ENCODE data around the gene HOXB7.

The HOXB7 gene

DNA sequence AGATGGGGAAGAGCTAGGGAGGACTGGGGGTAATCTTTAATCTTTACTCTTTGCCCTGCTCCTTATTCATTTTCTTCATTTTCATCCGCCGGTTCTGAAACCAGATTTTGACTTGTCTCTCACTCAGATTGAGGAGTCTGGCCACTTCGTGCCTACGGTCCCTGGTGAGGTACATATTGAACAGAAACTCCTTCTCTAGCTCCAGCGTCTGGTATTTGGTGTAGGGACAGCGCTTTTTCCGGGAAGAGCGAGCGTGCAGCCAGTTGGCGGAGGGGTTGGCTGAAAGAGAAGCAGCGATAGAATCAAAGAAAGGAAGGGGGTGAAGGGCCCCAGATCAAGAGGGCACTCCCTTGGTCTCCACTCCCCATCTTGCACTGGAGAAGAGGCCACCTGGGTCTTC lies 12.0 kb upstream of the HOXB7 start:
- DNase-seq = no peak

DNA sequence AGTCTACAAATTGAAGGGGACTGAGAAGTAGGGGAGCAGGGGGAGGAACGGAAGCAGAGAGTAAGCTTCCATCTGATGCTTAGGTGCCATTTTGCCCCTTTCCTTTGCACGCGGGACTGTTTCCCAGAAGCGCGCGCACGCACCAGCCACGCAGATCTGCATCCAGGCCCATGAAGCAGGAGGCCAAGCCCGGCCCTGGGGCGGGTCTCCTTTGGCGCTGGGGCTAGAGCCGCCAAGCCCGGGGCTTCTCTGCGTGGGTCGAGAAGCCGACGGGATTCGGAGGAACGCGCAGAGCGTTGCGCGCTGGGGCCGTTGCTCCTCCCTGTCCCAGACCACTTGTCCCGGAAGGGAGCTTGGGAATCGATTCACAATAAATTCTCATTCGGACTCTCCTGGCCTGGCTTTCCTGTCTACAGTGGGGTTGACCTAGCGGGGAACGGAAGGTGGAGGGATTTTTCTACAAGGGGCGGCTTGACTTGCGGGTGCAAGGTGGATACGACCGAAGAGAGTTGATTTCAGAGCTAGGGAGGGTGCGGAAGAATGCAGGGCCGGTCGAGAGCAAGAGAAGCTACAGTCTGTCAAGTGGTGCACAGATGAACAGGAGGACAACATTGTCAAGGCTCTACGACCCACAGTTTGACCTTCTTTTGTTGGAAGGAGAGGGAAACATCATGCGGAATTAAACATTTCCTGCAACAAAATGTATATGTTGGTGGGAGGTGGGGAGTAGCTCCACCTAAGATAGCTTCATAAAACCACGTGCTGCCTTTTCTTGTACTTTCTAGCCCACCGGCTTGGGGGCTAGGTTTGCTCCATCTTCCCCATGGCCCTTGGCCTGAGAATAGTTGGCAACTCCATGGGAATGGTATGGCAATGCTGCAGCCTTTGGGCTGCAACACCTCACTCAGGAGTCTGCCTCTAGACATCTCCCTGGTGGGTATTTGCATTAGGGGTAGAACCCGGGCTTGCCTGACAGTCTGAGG lies 10.9 kb upstream of the HOXB7 start:
- DNase-seq = no peak

DNA sequence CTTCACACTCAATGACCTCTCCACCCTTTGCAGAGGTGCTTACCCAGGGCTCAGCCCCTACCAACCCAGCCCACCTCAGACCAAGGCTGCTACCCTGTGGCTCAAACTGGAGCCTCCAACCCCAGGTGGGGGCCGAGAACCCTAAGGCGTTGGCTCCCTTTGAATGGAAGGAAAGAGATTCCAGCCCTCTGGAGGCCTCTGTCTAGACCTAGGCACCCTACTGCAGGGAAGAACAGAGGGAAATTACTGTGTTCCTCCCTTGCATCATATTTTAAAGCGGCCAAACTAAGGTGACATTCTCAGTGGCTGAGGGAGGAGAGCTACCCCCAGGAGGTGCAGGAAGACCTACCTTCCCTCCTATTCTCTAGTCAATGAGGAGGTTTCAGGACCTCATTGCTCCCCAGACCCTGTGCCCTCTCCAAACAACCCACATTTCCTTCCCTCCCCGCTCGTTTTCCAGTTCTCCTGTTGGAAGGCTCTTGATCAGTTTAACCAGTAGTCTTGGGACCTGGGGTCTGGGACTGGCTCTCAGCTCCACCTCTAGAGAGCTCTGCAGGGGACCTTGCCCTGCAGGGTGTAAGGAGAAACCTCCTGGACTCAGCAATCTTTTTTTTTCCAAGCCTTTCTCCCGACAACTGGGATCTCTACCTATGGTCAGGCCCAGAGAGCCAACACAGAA lies 9.8 kb upstream of the HOXB7 start:
- DNase-seq = no peak

DNA sequence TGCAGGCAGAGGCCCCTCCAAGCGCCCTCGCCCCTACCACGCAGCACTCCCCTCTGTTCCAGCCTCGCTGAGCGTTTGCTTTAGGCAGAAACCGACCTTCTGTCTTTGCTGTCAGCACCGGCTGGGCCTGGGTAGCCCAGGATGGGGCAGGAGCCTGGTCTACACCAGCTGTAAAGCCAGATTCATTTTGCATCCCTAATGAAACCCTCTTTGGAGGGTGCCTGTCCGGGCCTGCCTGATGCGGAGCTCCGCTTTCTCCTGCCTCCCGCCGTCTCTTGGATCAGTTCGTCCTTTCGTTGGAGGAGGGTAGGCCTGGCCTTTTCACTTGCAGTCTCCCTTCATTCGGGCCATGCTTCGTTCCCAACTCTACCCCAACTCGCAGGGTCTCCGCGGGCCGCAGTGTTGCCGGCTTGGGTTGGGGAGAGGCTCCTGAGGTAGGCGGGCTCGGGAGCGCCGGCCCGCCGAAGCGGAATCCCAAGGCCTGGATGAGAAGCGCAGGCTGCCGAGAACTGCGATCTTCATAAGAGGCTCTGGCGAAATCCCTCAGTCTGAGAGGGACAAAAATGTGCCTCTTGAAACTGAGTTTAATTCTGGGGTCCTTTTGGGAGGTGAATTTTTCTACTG lies 9.1 kb upstream of the HOXB7 start:
- no peak for DNase-seq

DNA sequence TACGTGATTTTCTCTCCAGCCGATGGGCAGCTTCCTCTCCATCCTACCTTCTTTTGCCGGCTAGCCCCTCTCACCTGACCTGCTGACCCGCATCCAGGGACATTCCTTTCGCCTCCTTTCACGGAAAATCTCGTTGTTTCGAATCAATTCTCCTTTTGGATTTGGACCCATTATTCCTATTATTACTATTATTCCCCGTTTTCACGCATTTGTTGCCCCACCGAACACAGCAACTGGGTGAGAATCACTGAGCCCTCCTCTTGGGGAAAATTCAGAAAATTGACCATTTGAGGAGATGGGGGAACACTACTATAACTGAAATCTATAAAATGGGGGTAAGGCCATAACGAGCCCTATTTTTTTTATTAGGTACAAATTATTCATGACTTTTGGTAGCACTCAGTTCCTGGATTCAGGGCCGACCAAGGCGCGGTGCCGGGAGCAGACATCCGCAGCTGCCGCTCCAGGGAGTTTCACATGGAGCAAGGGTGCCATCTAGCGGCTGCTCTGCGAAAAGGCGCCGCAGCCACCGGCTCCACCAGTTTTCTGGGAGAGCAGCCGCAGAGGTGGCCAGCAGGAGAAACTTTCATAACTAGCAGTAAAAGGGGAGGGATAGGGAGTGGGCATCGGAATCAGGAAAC lies 7.6 kb upstream of the HOXB7 start:
- DNase-seq = peak; percentile 70

DNA sequence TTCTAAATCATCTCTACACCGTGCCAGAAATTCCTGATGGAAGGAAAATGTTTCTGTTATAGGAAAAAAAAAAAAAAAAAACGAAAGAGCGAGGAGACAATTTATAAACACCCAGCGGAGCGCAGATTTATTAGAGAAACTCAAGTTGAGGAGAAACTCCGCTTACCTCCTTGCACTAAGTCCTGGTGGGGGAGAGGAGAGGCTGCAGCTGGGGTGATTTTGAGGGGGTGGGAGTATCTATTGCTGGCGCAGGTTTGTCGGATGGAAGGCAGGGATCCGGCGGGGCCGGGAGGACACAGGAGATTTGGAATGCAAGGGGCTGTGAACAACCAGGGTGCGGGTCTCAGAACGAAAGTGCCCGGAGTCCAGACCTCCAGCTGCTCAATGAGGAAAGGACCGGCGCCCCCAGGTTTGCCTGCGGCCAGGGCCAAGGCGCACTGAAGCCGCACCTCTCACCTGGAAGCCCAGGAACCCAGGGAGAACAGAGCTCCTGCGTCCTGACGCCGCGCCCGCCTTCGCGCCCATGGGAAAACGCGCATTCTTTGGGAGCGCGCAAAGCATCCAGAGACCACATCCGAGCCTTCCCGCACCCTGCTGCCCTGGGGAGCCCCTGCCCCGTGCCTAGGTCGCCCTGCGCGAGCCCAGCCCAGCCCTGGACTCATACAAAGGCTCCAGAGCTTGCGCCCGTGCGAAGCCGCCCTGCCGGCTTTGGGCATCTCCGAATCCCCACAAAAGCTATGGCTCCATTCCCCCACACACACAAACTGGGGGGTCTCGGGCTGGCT lies 6.8 kb upstream of the HOXB7 start:
- DNase-seq = no peak

DNA sequence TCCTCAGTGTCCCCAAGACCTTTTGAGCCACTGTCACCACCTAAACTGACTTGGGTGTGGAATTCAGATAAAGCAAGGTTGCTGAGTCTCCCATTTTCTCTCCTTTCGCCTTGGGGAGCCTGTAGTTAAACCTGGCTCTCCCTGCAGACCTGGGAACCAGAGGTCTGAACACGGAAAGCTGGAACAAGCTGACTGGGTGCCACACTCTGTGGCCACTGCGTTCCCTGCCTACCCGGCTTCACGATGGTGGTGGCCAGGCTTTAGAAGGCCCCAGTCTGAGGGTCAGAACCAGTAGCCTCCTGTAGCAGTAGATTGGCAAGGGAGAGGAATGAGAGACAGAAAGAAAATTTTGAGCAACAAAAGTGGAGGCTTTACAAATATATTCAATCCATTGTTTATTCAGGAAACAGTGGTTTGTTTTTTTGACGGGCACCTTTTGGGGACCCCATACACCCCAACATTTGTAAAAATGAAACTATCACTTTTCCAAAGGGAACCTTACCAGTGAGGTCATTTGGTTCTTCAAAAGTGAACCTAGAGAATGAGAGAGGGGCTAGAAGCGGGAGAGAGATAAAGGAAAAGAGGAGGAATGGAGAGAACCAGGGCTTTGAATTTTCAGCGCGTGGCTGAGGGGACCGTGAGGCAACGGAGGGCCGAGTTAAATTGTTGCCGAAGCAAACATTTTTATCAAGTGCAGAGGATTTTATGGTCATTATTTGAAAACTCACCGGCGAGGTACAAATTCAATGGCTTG lies 6.1 kb upstream of the HOXB7 start:
- no peak for DNase-seq

DNA sequence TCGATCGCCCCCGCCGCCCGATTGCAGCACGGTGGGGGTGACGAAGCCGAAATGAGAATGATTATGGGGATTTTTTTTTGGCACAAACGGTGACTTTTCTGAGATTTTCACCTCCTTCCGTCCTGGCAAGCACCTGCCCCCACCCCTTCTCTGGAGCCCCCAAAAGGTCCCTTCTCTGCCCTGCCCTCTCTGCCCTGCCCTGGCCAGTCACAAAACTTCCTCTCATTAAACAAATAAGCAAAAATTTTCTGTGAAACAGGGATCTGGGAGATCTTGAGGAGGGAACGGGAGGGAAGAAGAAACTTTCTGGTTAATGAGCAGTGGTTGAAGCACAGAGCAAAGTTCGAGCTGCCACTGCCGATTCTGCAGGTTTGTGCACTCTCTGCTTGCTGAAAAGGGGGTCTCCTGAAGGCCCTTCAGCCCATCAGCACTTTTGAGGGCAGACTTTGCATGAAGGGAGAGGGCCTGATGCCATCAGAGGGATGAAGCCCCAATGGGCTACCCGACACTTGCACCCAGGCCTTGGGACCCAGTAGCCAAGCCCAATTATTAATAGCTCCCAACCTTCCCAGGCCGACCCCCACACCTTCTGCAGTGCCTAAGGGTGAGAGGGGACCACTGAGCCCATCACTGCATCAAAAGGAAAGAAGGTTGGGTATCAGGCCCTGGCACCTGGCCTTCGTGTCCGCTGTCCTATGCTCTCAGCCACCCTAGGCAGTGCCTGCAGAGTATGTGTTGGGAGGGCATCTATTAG lies 5.3 kb upstream of the HOXB7 start:
- no peak for DNase-seq

DNA sequence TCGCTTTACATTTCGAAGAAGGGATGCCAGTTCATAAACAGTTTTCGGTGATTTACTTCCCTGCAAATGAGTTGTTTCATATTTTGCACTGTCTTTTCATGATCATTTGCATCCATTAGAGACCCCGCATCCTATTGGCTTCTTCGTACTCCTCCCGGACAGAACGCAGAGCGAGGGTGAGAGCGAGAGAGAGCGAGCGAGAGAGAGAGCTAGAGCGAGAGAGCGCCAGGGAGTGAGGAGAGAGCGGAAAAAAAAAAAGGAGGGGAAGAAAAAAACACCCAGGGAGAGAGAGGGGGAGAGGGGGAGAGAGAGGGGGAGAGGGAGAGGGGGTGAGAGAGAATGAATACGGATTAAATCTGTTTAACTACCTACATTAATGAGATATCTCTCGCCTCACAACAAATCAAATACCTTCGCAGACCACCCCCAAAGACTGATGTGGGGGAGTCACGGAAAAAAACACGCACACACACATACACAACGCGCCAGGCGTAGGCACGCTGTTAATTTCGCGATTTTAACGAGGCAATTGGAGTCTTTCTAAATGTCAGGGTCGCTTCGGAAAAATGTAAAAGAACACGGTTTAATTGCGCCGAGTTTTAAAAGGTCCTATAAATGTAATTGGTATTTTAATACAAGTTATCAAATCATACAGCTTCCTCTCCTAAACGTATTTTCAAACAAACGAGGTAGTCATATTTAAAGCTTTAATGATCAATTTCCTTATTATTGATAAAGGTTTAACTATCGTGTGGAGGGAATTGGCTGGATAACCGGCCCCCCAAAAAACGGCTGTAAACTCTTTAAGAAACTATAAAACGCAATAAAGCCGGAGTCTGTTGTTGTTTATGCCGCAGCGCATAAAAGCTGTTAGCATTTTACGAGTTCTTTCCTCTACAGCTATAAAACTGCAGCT lies 4.5 kb upstream of the HOXB7 start, which contains the start of gene HOXB8:
Gene HOXB8 (minus strand): TSS at position 246 of the 916 bp plus-strand sequence. CDS start 588 bp downstream, outside the sequence.
- no peak for DNase-seq

DNA sequence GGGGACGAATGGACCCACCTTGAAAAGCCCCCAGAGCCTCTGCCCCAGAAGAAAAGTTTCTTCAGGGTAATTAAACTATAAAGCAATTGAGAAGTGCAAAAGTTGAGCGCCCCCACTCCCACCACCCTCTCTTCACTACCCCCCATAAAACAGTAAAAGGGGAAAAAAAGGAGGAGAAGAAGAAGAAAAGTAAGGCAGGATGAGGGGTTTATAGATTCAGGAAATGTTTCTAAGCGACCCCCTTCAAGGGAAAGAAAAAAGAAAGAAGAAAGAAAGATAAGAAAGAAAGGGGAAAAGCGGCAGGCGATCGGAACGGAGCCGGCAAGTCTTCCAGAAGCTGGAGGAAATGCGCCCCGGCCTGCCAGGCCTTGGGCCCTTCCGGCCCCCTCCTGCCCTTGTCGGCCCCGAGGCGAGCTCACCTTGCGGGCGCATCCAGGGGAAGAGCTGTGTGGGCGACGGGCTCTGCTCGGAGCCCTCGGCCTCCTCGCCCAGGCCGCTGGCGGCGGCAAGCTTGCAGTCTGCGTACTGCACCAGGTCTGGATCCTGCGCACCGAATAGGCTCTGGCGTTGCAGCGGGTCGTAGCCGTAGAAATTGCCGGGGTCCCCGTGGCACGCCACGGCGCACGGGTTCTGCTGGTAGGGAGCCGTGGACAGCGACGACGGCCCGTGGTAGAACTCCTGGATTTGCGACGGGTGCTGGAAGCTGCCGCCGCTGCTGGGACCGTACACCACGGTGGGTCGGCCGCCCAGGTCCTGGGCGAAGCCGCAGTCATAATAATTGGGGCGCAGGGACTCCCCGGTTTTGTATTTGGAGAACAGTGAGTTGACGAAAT lies 3.3 kb upstream of the HOXB7 start:
- DNase-seq = no peak

DNA sequence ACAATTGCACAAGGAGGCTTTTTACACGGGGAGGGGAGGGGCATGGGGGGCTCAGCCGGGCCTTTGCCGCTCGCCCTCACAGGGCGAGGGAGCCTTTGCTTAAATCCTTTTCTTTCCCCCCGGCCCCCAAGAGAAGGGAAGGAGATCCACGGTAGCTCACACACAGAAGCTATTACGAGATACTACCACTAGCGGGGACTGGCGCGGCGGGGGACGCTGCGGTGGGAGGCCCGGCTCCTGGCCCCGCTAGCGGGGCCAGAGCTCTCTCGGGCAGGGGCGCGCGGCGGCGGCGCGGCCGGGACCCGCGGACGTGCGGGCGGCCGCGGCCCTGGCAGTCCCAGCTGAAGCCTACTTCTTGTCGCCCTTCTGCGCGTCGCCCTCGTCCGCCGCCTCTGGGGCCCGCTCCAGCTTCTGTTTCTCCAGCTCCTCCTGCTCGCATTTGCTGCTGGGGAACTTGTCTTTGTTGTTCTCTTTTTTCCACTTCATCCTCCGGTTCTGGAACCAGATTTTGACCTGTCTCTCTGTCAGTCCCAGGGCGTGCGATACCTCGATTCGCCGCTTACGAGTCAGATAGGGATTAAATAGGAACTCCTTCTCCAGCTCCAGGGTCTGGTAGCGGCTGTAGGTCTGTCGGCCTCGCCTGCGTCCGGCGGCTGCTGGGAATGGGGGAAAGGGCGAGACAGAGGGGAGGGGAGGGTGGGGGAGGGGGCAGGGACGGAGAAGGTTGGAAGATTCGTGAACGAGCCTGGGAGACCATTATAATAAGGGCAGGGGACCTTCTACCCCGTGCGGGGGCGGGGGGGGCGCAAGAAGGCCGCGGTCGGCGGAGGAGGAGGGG lies 2.3 kb upstream of the HOXB7 start:
- DNase-seq = peak; percentile 28

DNA sequence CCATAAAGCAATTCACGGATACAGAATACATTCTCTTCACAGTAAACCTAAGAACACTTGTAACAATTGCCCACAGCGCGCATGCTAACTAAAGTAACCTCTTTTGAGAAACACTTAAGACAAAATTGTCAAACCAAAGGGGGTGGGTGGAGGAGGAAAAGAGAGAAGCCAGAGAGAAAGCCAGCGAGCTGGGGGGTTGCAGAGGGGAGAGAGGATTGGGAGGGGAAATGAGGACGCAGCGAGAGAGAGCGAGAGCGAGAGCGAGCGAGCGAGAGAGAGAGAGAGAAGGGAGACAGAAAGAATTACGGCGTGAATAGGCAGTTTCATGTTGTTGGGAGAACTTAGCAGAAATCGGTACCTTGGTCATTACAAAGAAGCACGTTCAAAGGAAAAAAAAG lies 1.6 kb upstream of the HOXB7 start:
- DNase-seq = no peak

DNA sequence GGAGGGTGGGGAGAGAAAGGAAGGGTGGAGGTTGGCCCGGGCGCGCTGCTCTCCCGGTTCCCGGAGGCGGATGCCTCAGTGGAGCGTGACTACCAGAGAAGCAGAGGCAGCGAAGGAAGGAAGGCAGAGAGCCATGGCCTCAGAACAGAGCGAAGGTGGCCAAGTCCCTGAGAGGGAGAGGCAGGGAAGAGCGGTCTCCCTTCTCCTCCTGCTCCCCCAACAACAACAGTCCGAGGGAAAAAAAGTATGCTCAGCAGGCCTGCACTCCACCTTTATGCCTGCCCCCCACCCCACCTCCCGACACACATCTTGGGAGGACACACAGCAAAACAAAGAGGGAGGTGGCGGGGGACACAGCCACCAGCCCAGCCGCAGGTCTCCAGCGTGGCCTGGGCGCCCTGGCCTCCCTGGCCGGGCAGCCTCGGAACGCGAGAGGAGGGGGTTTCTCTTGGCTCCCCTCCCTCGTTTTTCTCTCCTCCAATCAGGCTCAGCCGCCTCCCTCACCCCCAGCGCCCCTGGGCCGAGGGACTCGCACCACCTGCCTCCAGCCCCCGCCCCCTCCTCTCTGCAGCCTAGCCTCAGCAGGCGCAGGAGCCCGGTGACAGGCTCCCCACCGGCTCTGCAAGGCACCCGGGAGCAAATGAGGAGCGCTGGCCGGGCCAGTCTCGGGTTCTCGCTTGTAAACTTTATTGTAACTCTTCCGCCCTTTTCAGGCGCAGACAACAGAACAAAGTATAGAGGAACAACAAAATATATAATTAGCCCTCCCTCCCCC lies 1.1 kb upstream of the HOXB7 start:
- peak; percentile 14 for DNase-seq

DNA sequence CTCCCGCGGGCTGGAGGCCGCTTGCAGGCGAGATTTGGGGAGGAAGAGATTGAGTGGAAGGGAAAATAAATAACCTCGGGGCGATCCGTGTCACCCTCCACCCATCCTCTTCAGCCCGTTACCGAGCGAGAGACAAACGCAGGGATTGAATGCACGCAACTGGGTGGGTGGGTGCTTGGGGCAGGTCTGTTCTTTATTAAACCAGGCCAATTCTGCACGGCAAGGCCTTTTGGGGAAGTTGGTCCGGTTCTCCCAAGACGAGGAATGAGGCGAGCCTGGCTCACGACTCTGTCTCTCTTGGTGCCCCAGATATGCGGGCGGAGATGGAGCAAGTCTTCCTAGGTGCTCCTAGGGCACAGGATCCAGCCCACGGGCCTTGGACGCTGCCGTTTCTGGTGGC lies 396 bp upstream of the HOXB7 start:
- peak; percentile 26 for DNase-seq

DNA sequence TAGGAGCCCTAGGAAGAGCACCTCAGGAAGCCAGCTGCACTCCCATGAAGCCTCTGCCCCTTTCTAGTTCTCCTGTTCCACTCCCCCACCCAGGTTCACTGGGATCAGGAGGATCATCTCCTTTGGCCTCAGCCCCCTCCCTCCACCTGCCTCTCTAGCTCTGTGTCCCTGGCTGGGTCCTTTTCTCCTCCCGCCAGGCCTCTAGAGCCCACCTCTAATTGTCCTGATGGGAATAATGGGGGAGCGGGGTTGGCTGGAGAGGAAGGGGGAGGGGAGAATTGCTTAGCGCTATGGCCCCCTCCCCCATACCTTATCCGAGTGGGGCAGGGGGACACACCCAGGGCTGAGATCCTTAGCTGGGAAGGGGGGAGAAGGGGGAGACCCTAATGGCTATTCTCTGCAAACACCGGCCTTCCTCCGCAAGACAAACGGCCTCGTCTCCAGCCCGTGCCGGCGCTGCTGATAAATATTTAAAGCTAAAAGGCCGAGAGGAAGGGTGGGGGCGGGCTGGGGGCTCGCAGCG lies 997 bp downstream of the HOXB7 start:
- DNase-seq = no peak

DNA sequence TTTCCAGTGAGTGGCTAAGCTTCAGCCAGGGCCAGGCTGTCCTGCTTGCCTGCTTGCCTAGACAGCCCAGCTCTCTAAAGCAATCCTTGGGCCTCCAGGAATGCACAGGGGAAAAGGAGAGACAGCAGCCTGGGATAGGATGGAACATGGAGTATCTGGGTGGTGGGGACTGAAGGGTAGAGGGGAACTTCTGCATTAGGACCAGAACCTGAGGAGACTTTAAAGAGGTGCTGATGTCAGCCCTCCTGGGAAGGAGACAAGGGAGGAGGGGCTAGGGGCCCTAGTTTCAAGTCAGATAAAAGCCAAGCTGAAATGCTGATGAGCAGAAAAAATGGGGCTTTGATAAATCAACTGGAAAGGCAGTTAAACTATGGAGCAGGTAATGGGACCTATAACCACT lies 1.8 kb downstream of the HOXB7 start:
- no peak for DNase-seq

DNA sequence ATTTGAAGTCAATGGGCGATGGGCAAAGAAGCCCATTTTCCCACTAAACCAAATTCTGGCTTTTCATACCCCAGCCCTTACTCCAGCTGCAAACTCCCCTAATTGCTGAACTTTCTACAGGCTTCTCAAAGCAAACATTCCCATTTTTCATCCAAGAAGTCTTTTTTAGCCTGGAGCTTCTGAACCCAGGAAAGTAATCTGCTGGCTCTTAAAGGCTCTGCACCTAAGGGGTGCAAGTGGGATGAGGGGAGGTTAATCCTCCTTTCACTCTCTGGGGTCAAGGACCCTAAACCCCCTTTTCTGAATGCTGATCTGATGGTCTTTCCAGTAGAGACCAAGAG lies 2.4 kb downstream of the HOXB7 start:
- DNase-seq = no peak

Measured in inflammatory macrophage treated with lipopolysaccharide for 4 hours (primary cell).